Small intestine (tissue), 7 donors: ENCODE measurements around the gene MED19. TPM values are rescaled to one million over a fixed set of nuclear protein-coding genes. Genes with fewer than 3 reads are reported as not detected.

ENCODE experiments used
- DNase-seq, 2 donors: peaks; one replicate each; pipeline versions ENCODE4 v3.0.0 to v3.0.0-alpha.2; 2013
- FAIRE-seq: peaks from 2 replicates; lab custom pipeline; 2012; peaks lifted over from hg19 to GRCh38; lab: Jason Lieb, UNC
- H3K27ac ChIP-seq, 3 donors: one replicate each; pipeline ENCODE4 v1.5.1; 2013; ENCODE audit warnings: low read length in 2 of 3, mild to moderate bottlenecking in 2 of 3, control low read depth in 1 of 3, inconsistent platforms in 1 of 3, low read depth in 1 of 3, moderate library complexity in 1 of 3
- H3K27me3 ChIP-seq, 3 donors: one replicate each; pipeline ENCODE4 v1.6.1; 2013; ENCODE audit warnings: low read length in 3 of 3, inconsistent platforms in 1 of 3; ENCODE audit not compliant: control insufficient read depth in 3 of 3, insufficient read depth in 3 of 3
- H3K36me3 ChIP-seq, 3 donors: one replicate each; pipeline ENCODE4 v1.6.1; 2013; ENCODE audit warnings: low read length in 3 of 3, inconsistent platforms in 1 of 3, low read depth in 1 of 3, mild to moderate bottlenecking in 1 of 3, moderate library complexity in 1 of 3; ENCODE audit not compliant: control insufficient read depth in 3 of 3, insufficient read depth in 2 of 3
- H3K4me1 ChIP-seq, 3 donors: one replicate each; pipeline ENCODE4 v1.6.1; 2013; ENCODE audit warnings: low read length in 2 of 3, inconsistent platforms in 1 of 3, low read depth in 1 of 3, mild to moderate bottlenecking in 1 of 3, moderate library complexity in 1 of 3; ENCODE audit not compliant: control insufficient read depth in 3 of 3, insufficient read depth in 2 of 3
- H3K4me3 ChIP-seq, 3 donors: one replicate each; pipeline ENCODE4 v1.5.1; 2013; ENCODE audit warnings: low read length in 3 of 3, control low read depth in 1 of 3, inconsistent platforms in 1 of 3, low read depth in 1 of 3, mild to moderate bottlenecking in 1 of 3, moderate library complexity in 1 of 3
- H3K9me3 ChIP-seq, 2 donors: one replicate each; pipeline ENCODE4 v1.6.1; 2013; ENCODE audit warnings: low read depth in 1 of 2, low read length in 1 of 2; ENCODE audit not compliant: control insufficient read depth in 2 of 2, insufficient read depth in 1 of 2
- WGBS, 3 donors: extraction: QIAGEN DNeasy Blood & Tissue Kit; methylation state at CpG; one replicate each; pipeline ENCODE4 v1.1.7; 2013; 5-methylcytosine and 5-hydroxymethylcytosine counted together
- polyA plus RNA-seq, 4 donors: library from polyadenylated mRNA; stranded (reverse) in 3 of 4; unstranded in 1 of 4; fragments of 200-250 nt in 3 of 4; fragments of 120-200 nt in 1 of 4; gene quantifications; one replicate each; pipeline versions ENCODE4 v1.2.1 to v1.2.3, GENCODE V29; 2013
- donor health status: healthy with polysubstance abuse.
- donor health status: control.
- donor health status: control.
- donor health status: Bipolar disorder and iron deficiency.
- donor health status: healthy.

The MED19 gene
- polyA plus RNA-seq, 4 donors = 12.4 to 18.4 (median 17.0) TPM

GRCh38 chr11:57744357-57744756 is 32.3 kb upstream of the MED19 start:
- DNase-seq (no peak), FAIRE-seq (no peak)
- Histone ChIP-seq H3K9me3 (no peaks in the 10 kb centered on the region), H3K4me1 (peaks cover 0 to 8% (median 5%) of the 10 kb centered on the region in 3 donors), H3K27me3 (no peaks in the 10 kb centered on the region), H3K36me3 (peaks cover 6 to 38% (median 9%) of the 10 kb centered on the region in 3 donors), H3K4me3 (no peak overlapping the region), H3K27ac (no peak overlapping the region)
- WGBS, 3 donors = 83 to 85% (median 84%) methylated on average over 2 of the region's 2 CpGs

GRCh38 chr11:57742087-57742452 is 30.1 kb upstream of the MED19 start:
- peak overlapping the region; percentile 92 to 97 (median 96) for H3K27ac ChIP-seq
- H3K4me1 ChIP-seq = peaks cover 0 to 8% (median 5%) of the 10 kb centered on the region in 3 donors
- H3K36me3 ChIP-seq = peaks cover 10 to 46% (median 16%) of the 10 kb centered on the region in 3 donors
- DNase-seq (no peak), FAIRE-seq (no peak)
- H3K27me3 ChIP-seq = no peaks in the 10 kb centered on the region
- H3K9me3 ChIP-seq = no peaks in the 10 kb centered on the region
- H3K4me3 ChIP-seq = peak overlapping the region; percentile 89 to 95 (median 94)
- 2 to 3% (median 2%) methylated on average over 10 of the region's 10 CpGs for WGBS, 3 donors

DNA sequence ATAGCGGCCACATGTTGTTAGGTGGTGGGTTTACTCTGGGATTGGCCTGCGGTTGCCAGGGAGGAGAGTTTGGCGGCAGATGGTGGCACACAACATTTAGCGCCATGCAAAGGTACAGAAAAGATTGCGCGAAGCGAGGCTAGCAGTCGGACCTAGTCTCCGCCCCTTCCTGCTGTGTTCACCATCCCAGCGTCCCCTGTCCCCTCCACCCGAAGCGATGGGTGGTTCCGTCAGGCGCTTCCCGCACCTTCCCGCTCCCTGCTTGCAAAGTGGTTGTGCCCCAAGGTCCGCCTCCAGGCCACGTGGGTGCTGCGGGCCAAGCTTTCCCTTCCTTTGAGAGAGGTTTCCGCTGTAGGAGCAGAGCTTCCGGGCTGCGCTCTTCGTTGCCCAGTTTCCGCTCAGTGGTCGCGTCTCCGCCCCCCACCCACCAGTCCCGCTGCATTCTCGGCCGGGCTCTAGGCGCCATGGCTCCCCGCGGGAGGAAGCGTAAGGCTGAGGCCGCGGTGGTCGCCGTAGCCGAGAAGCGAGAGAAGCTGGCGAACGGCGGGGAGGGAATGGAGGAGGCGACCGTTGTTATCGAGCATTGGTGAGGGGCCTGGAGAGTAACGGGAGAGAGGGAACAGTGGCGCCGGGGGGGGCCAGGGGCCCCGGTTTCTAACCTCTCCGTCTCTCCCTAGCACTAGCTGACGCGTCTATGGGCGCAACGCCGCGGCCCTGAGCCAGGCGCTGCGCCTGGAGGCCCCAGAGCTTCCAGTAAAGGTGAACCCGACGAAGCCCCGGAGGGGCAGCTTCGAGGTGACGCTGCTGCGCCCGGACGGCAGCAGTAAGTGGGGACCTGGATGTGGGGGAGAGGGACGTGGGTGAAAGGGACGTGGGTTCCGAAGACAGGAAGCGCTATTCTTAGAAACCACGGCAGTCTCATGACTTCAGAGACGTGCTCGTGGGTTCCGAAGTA is 29.4 kb upstream of the MED19 start, which contains the start of gene SELENOH:
Gene SELENOH (plus strand): TSS at position 360 of the 955 bp plus-strand sequence. CDS start 105 bp downstream, at position 465.
- Histone ChIP-seq H3K27me3 (no peaks in the 10 kb centered on the region), H3K27ac (peak within 1 kb of the TSS; percentile 92 to 97 (median 96)), H3K36me3 (peaks cover 10 to 49% (median 16%) of the 10 kb centered on the region in 3 donors), H3K9me3 (no peaks in the 10 kb centered on the region), H3K4me1 (peaks cover 0 to 8% (median 6%) of the 10 kb centered on the region in 3 donors), H3K4me3 (peak within 1 kb of the TSS; percentile 89 to 95 (median 94))
- DNase-seq (peak; percentile 98), FAIRE-seq (no peak)
- 0 to 1% (median 0%) methylated on average over 68 to 75 of the region's 75 CpGs for WGBS, 3 donors

GRCh38 chr11:57735619-57736298 is 23.7 kb upstream of the MED19 start:
- peak overlapping the region in 1 of 3 donors; percentile 74 for H3K27ac ChIP-seq
- DNase-seq (peak; percentile 26 to 51), FAIRE-seq (no peak)
- WGBS, 3 donors = 67 to 75% (median 72%) methylated on average over 3 of the region's 3 CpGs
- no peaks in the 10 kb centered on the region for H3K27me3 ChIP-seq
- no peaks in the 10 kb centered on the region for H3K9me3 ChIP-seq
- H3K4me1 ChIP-seq = peaks cover 0 to 12% (median 0%) of the 10 kb centered on the region in 3 donors
- peaks cover 3 to 38% (median 6%) of the 10 kb centered on the region in 3 donors for H3K36me3 ChIP-seq
- H3K4me3 ChIP-seq = no peak overlapping the region

- FAIRE-seq (no peak), DNase-seq (peak in 1 of 2 donors; percentile 69)
- Histone ChIP-seq H3K27me3 (no peaks in the 10 kb centered on the region), H3K27ac (no peak overlapping the region), H3K9me3 (no peaks in the 10 kb centered on the region), H3K36me3 (peaks cover 0 to 34% (median 0%) of the 10 kb centered on the region in 3 donors), H3K4me1 (peaks cover 0 to 13% (median 0%) of the 10 kb centered on the region in 3 donors), H3K4me3 (no peak overlapping the region)
- 47 to 98% (median 54%) methylated on average over 1 of the region's 1 CpG for WGBS, 3 donors
Measured at GRCh38 chr11:57732661-57733060, 20.6 kb upstream of the MED19 start.

GRCh38 chr11:57729479-57729878 is 17.5 kb upstream of the MED19 start:
- 87 to 90% (median 88%) methylated on average over 7 of the region's 7 CpGs for WGBS, 3 donors
- peaks cover 0 to 21% (median 0%) of the 10 kb centered on the region in 3 donors for H3K36me3 ChIP-seq
- H3K4me3 ChIP-seq = no peak overlapping the region
- no peak overlapping the region for H3K27ac ChIP-seq
- no peaks in the 10 kb centered on the region for H3K9me3 ChIP-seq
- no peak for FAIRE-seq
- no peak for DNase-seq
- no peaks in the 10 kb centered on the region for H3K27me3 ChIP-seq
- H3K4me1 ChIP-seq = peaks cover 0 to 4% (median 0%) of the 10 kb centered on the region in 3 donors

DNA sequence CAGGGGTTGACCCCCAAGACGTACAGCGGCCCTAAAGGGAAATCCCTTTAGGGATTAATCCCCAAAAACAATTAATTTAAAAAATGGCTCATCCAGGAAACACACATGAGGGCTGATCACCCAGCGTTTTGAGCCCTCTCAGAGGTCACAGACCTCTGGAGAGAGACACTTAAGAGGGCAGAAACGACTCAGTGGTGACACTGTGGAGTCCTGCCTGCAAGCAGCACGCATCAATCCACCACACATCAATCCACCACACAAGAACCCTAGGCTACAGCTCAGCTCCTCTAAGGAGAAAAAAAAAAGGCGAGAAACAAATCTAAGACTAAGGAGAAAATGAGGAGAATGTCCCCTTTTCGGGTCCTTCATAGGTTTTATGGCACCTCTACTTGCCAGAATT is 16.8 kb upstream of the MED19 start:
- Histone ChIP-seq H3K27me3 (no peaks in the 10 kb centered on the region), H3K4me3 (no peak overlapping the region), H3K9me3 (no peaks in the 10 kb centered on the region), H3K4me1 (peaks cover 0 to 4% (median 0%) of the 10 kb centered on the region in 3 donors), H3K36me3 (peaks cover 0 to 17% (median 2%) of the 10 kb centered on the region in 3 donors), H3K27ac (no peak overlapping the region)
- FAIRE-seq (no peak), DNase-seq (no peak)
- WGBS, 3 donors = 61 to 63% (median 62%) methylated on average over 7 of the region's 7 CpGs

- 67 to 82% (median 74%) methylated on average over 2 of the region's 2 CpGs for WGBS, 3 donors
- Histone ChIP-seq H3K9me3 (no peaks in the 10 kb centered on the region), H3K4me3 (no peak overlapping the region), H3K27me3 (no peaks in the 10 kb centered on the region), H3K4me1 (peaks cover 0 to 4% (median 0%) of the 10 kb centered on the region in 3 donors), H3K27ac (no peak overlapping the region), H3K36me3 (peaks cover 0 to 15% (median 2%) of the 10 kb centered on the region in 3 donors)
- FAIRE-seq (no peak), DNase-seq (no peak)
Measured at GRCh38 chr11:57727185-57727584, 15.2 kb upstream of the MED19 start.
